ENCODE results near the gene RANBP3.
A peak's percentile ranks its signal among the peaks of the same experiment; 100 is the strongest.
"Not testable (repeated sequence)": the region's sequence is repeated elsewhere in the genome, so short reads cannot be mapped to it uniquely, and the experiment has no call there.

RANBP3 gene

DNA sequence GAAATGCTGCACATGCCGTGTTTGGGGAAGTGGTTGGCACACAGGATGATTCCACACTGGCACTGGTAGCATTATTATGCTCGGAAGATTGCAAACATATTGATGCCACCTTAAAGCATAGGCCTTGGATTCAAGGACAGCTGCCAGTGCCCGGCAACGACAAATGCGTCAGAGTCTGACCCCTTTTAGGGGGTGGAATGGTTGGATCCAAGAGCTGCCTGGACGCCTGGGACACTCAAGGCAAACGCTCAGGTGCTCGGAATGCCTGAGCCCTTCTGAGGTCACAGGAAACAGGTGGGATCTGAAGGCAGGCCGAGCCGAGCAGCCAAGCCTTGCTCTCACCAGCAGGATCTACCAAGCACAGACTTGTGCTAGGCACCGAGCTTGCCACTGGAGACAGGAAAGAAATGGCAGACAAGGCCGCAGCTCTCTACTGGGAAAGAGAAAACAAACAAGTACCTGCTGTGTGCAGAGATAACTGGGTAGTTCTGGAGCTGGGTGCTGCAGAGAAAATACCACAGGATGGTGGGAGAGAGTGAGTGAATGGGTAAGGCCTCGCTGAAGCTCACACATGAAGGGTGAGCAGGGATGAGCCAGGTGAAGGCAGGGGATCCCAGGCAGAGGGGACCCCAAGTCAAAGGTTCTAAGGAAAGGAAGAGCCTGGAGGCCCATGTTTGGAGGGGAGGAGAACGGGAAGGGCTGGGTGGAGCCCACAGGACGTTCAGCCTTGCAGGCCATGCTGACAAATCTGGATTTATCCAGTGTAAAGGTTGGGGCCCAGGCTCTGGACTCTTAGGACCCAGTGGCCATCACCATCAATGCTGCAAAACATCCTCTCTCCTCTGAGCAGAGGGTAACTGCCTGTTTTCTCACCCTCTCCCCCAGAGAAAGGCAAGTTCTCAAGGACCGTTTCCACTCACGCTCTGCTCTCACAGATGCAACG lies 9.2 kb downstream of the RANBP3 start:
- Histone ChIP-seq H3K4me1 (ENCODE audit: control insufficient read depth, insufficient read depth, low read length) (peaks cover 25% of the 10 kb centered on the region), H3K9me3 (ENCODE audit: control insufficient read depth, low read length) (no peaks in the 10 kb centered on the region), H3K36me3 (ENCODE audit: control insufficient read depth, insufficient read depth, low read length, severe bottlenecking) (peaks cover 7% of the 10 kb centered on the region), H3K27me3 (replicated peaks; ENCODE audit: control insufficient read depth, insufficient read depth, low read length) (no peaks in the 10 kb centered on the region), H3K9ac (ENCODE audit: low read length) (peak overlapping the region; percentile 48), H3K4me3 (ENCODE audit: low read length) (no peak overlapping the region)
- DNase-seq (ENCODE audit: low read depth): no peak

DNA sequence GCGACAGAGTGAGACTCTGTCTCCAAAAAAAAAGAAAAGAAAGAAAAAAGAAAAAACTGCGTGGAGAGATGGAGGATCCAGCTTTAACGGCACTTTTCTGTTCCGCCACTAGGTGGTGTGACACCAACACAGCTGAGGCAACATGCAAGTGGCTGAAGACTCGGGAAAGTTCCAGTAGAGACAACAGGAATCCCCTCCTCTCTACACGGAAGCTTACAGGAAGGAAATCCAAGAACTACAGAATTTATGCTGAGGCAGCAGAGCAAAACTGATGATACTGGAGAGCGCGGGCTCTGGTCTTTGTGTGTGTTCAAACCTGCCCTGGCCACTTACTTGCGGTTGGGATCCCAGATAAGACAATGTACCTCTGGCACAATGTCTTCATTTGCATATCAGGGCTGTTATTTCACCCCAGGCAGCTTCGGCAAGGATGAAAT lies 9.9 kb downstream of the RANBP3 start:
- DNase-seq (ENCODE audit: low read depth): peak; percentile 85
- no peaks in the 10 kb centered on the region for H3K9me3 ChIP-seq (ENCODE audit: control insufficient read depth, low read length)
- peaks cover 25% of the 10 kb centered on the region for H3K4me1 ChIP-seq (ENCODE audit: control insufficient read depth, insufficient read depth, low read length)
- no peaks in the 10 kb centered on the region for H3K27me3 ChIP-seq (replicated peaks; ENCODE audit: control insufficient read depth, insufficient read depth, low read length)
- peaks cover 4% of the 10 kb centered on the region for H3K36me3 ChIP-seq (ENCODE audit: control insufficient read depth, insufficient read depth, low read length, severe bottlenecking)
- no peak overlapping the region for H3K4me3 ChIP-seq (ENCODE audit: low read length)
- peak overlapping the region; percentile 48 for H3K9ac ChIP-seq (ENCODE audit: low read length)

DNA sequence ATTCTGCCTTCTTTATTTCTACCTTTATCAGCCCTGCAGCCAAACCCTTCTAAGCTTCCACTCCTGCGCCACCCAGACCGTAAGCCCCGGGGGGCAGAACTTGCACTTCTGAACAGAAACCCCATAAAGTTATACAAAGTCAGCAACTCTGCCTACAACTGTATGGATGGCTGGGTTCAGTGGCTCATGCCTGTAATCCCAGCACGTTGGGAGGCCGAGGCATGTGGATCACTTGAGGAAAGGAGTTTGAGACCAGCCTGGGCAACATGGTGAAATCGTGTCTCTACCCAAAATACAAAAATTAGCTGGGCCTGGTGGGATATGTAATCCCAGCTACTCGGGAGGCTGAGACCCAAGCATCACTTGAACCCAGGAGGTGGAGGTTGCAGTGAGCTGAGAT lies 10.4 kb downstream of the RANBP3 start:
- H3K4me3 ChIP-seq (ENCODE audit: low read length): no peak overlapping the region
- peaks cover 4% of the 10 kb centered on the region for H3K36me3 ChIP-seq (ENCODE audit: control insufficient read depth, insufficient read depth, low read length, severe bottlenecking)
- no peaks in the 10 kb centered on the region for H3K27me3 ChIP-seq (replicated peaks; ENCODE audit: control insufficient read depth, insufficient read depth, low read length)
- no peak for DNase-seq (ENCODE audit: low read depth)
- peaks cover 28% of the 10 kb centered on the region for H3K4me1 ChIP-seq (ENCODE audit: control insufficient read depth, insufficient read depth, low read length)
- peak overlapping the region; percentile 48 for H3K9ac ChIP-seq (ENCODE audit: low read length)
- H3K9me3 ChIP-seq (ENCODE audit: control insufficient read depth, low read length): no peaks in the 10 kb centered on the region

DNA sequence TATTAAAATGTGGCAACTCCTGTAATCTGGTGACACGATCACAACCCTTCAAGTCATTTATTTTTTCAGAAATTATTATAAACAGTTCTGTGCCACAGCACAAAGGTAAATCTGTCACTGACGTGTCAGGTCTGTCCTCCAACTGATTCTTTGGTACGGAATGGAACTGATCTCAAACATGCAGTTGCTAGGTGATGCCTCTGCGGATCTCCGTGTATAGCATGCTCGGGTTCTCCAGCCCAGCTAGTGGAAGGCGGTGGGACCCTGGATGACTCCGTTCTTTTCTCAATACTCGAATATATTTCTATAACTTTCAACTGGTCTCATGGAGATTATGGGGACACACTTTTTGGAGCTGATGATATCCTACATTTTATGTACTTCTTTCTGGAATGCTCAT lies 11.0 kb downstream of the RANBP3 start:
- Histone ChIP-seq H3K4me3 (ENCODE audit: low read length) (no peak overlapping the region), H3K4me1 (ENCODE audit: control insufficient read depth, insufficient read depth, low read length) (peaks cover 35% of the 10 kb centered on the region), H3K27me3 (replicated peaks; ENCODE audit: control insufficient read depth, insufficient read depth, low read length) (no peaks in the 10 kb centered on the region), H3K9me3 (ENCODE audit: control insufficient read depth, low read length) (no peaks in the 10 kb centered on the region), H3K9ac (ENCODE audit: low read length) (peak overlapping the region; percentile 48), H3K36me3 (ENCODE audit: control insufficient read depth, insufficient read depth, low read length, severe bottlenecking) (no peaks in the 10 kb centered on the region)
- DNase-seq (ENCODE audit: low read depth): no peak

DNA sequence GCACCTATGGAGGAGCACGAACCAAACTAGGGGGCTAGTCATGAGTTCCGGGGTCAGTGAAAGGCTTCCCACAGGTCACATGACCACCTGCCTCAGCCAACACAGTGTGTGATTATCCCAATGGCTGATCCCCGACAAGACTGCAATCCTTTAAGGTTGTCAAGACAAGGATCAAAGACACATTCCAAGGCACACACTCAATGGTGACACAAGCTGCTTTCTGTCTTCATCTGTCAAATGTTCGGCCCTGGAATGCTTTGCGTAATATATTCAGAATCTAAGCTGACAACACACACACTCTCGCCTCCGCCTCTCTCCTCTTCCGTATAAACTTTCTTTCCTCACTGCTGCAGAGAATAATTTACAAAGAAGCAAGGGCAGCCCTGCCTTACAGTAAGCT lies 11.7 kb downstream of the RANBP3 start:
- no peaks in the 10 kb centered on the region for H3K36me3 ChIP-seq (ENCODE audit: control insufficient read depth, insufficient read depth, low read length, severe bottlenecking)
- no peaks in the 10 kb centered on the region for H3K27me3 ChIP-seq (replicated peaks; ENCODE audit: control insufficient read depth, insufficient read depth, low read length)
- H3K9ac ChIP-seq (ENCODE audit: low read length): no peak overlapping the region
- H3K9me3 ChIP-seq (ENCODE audit: control insufficient read depth, low read length): no peaks in the 10 kb centered on the region
- peaks cover 40% of the 10 kb centered on the region for H3K4me1 ChIP-seq (ENCODE audit: control insufficient read depth, insufficient read depth, low read length)
- H3K4me3 ChIP-seq (ENCODE audit: low read length): no peak overlapping the region
- peak; percentile 28 for DNase-seq (ENCODE audit: low read depth)

DNA sequence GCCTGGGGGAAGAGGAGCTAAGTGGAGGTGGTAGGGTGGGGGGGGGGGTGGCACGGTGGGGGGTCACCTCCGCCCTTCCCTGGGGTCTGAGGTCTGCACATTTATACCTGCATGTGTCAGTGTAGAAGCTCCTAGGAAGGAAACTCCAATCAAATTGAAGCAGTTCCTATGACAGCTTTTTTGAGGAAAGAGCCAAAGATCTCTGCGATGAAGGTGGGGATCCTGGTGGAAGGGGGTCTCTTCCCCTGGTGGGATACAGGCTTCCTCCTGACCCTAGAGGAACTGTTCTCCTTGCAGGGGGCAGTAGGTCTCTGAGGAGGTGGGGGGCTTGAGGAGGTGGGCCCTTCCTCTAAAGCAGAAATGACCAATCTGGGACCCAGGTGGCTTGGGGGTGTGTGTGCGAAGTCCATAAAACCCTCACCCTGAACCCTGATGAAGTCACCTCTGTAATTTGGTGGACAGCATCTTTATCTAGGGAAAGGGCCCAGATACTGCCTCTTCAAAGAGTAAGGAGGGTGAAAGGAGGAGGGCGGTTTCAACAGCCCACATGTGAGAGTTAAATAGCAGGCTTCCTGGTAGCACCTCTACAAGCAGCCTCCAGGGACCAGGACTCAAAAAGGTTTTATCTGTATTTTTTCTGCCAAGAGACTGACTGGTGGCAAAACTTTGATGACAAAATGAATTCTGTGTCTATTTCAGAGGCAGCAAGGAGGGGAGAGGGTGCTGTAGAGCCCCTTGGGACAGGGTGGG lies 12.9 kb downstream of the RANBP3 start:
- Histone ChIP-seq H3K4me3 (ENCODE audit: low read length) (no peak overlapping the region), H3K9me3 (ENCODE audit: control insufficient read depth, low read length) (no peaks in the 10 kb centered on the region), H3K27me3 (replicated peaks; ENCODE audit: control insufficient read depth, insufficient read depth, low read length) (no peaks in the 10 kb centered on the region), H3K4me1 (ENCODE audit: control insufficient read depth, insufficient read depth, low read length) (peaks cover 49% of the 10 kb centered on the region), H3K9ac (ENCODE audit: low read length) (no peak overlapping the region), H3K36me3 (ENCODE audit: control insufficient read depth, insufficient read depth, low read length, severe bottlenecking) (no peaks in the 10 kb centered on the region)
- no peak for DNase-seq (ENCODE audit: low read depth)

DNA sequence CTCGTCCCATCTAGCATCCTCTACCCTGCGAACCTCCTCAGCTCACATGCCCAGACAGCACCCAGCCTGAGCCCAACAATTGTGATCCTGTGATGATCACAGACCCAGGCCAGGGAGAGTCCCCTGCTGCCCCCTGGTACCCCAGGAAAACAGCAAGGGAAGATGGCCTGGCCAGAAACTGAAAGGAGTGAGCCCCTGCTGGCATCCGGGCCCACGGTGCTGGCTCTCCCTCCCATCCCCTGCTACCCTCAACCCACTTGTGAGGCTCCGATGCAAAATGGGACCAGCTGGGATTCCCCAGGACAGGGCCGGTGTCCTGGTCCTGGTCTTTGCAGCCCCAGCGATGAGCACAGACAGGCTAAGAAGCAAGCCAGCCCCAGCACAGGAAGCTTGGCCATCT lies 14.1 kb downstream of the RANBP3 start:
- Histone ChIP-seq H3K9ac (ENCODE audit: low read length) (no peak overlapping the region), H3K27me3 (replicated peaks; ENCODE audit: control insufficient read depth, insufficient read depth, low read length) (no peaks in the 10 kb centered on the region), H3K36me3 (ENCODE audit: control insufficient read depth, insufficient read depth, low read length, severe bottlenecking) (no peaks in the 10 kb centered on the region), H3K9me3 (ENCODE audit: control insufficient read depth, low read length) (no peaks in the 10 kb centered on the region), H3K4me3 (ENCODE audit: low read length) (no peak overlapping the region), H3K4me1 (ENCODE audit: control insufficient read depth, insufficient read depth, low read length) (peaks cover 51% of the 10 kb centered on the region)
- DNase-seq (ENCODE audit: low read depth): no peak

DNA sequence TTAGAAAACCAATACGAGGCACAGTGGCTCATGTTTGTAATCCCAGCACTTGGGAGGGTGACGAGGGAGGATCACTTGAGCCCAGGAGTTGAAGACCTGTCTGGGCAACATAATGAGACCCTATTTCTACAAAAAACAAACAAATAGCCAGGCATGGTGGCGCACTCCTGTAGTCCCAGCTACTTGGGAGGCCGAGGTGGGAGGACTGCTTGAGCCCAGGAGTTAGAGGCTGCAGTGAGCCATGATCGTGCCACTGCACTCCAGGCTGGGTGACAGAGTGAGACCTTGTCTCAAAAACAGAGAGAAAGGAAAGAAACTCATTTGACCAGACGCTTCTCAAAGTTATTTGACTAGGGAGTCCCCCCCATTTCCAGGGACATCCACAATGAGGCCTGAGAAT lies 14.7 kb downstream of the RANBP3 start:
- not testable (repeated sequence) for H3K36me3 ChIP-seq (ENCODE audit: control insufficient read depth, insufficient read depth, low read length, severe bottlenecking); DNase-seq (ENCODE audit: low read depth); H3K4me3 ChIP-seq (ENCODE audit: low read length); H3K9ac ChIP-seq (ENCODE audit: low read length); H3K9me3 ChIP-seq (ENCODE audit: control insufficient read depth, low read length); H3K27me3 ChIP-seq (replicated peaks; ENCODE audit: control insufficient read depth, insufficient read depth, low read length)
- H3K4me1 ChIP-seq (ENCODE audit: control insufficient read depth, insufficient read depth, low read length): peaks cover 49% of the 10 kb centered on the region

DNA sequence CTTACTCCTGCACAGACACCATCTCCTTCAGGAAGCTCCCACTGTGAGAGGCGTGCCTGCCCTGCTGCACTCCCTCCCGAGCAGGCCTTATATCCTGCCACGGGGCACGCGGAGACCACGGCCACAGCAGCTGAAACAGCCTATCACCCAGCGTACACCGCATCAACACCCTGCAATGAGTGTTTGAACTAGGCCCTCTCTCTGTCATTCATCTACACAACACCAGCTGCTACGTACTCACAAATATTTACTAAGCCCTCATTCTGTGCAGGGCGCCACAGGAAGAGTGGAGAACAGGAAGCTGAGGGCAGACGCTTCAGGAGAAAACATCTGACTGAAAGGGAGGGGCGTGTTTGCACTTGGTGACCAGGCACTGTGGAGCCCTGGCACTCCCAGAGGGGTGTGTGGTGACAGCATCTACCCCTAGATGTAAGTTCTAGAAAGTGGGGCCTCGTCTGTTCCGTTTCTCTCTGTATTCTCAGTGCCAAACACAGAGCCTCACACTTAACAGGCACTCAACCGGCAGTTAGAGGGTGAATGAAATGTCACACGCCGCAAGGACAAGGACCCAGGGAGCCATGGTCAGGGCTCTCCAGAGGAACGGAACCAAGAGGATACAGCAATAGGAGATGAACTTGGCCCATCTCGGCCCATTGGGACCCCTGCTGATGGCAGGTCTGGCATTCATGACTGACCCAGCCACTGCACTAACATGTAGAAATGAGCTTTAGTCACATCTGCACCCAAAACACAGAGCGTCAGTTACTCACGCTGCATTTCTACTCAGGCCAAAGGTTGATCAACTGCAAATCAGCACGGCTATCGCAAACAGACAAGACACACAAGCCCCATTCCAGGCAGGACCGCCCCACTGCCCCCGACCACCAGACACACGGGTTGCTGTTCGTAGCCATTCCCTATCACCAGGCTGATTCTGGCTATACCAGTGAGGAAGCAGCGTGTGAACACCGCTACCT lies 15.7 kb downstream of the RANBP3 start:
- Histone ChIP-seq H3K27me3 (replicated peaks; ENCODE audit: control insufficient read depth, insufficient read depth, low read length) (no peaks in the 10 kb centered on the region), H3K9ac (ENCODE audit: low read length) (peak overlapping the region; percentile 1), H3K4me3 (ENCODE audit: low read length) (peak overlapping the region; percentile 2), H3K9me3 (ENCODE audit: control insufficient read depth, low read length) (no peaks in the 10 kb centered on the region), H3K4me1 (ENCODE audit: control insufficient read depth, insufficient read depth, low read length) (peaks cover 40% of the 10 kb centered on the region), H3K36me3 (ENCODE audit: control insufficient read depth, insufficient read depth, low read length, severe bottlenecking) (peaks cover 6% of the 10 kb centered on the region)
- no peak for DNase-seq (ENCODE audit: low read depth)

DNA sequence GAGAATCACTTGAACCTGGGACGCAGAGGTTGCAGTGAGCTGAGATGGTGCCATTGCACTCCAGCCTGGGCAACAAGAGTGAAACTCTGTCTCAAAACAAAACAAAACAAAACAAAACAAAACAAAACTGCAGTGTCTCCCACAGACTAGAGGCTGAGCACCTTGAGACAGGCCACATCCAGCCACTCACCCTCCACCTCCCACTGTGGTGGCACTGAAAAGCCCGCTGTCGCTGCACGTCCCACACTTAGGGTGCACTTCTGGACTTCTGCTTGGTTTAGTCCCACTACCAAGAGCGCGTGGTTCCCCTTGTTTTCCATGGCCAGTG lies 16.3 kb downstream of the RANBP3 start:
- H3K36me3 ChIP-seq (ENCODE audit: control insufficient read depth, insufficient read depth, low read length, severe bottlenecking); H3K4me3 ChIP-seq (ENCODE audit: low read length); H3K9ac ChIP-seq (ENCODE audit: low read length); DNase-seq (ENCODE audit: low read depth); H3K27me3 ChIP-seq (replicated peaks; ENCODE audit: control insufficient read depth, insufficient read depth, low read length); H3K9me3 ChIP-seq (ENCODE audit: control insufficient read depth, low read length): not testable (repeated sequence)
- peaks cover 36% of the 10 kb centered on the region for H3K4me1 ChIP-seq (ENCODE audit: control insufficient read depth, insufficient read depth, low read length)

Measured in adipocyte (in vitro differentiated cells).